ELF-1 (cell line): ENCODE measurements around the gene ABHD4.
A peak's percentile ranks its signal among the peaks of the same experiment; 100 is the strongest.
"Not testable (repeated sequence)": the region's sequence is repeated elsewhere in the genome, so short reads cannot be mapped to it uniquely, and the experiment has no call there.

ENCODE experiments used
- DNase-seq: peaks from one replicate; pipeline ENCODE4 v3.0.0-alpha.2; 2016; ENCODE audit warnings: low read depth, low spot score

Gene ABHD4

DNA sequence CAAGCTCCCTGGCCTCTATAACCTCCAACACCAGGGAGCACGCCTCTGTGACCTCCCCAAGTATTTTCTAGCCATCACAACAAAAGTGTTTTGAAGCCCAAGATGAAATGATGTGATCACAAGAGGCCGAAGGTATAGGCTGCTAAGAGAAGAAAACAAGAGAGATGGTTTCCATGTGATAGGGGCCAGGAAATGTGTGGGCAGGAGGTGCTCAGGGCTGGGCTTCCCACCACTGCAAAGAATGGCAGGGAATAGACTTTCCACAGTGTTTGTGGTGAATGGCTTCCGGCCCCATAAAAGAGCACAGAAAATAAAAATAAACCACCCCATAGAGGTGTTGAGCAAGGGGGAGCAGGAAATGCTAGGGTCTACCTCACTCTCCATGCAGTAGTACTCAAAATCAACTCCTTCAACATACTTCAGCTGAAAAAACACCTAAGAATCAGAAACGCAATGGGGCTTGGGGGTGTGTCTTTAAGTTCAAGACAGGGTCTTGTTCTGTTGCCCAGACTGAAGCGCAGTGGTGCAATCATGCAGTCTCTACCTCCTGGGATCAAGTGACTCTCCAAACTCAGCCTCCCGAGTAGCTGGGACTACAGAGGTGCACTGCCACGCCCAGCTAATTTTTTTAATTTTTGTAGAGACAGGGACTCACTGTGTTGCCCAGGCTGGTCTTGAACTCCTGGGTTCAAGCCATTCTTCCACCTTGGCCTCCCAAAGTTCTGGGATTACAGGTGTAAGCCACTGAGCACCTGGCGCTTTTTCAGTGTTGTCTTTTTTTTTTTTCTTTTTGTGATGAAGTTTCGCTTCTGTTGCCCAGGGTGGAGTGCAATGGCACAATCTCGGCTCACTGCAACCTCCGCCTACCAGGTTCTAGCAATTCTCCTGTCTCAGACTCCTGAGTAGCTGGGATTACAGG, 36.2 kb upstream of the ABHD4 start:
- DNase-seq, result no peak

DNA sequence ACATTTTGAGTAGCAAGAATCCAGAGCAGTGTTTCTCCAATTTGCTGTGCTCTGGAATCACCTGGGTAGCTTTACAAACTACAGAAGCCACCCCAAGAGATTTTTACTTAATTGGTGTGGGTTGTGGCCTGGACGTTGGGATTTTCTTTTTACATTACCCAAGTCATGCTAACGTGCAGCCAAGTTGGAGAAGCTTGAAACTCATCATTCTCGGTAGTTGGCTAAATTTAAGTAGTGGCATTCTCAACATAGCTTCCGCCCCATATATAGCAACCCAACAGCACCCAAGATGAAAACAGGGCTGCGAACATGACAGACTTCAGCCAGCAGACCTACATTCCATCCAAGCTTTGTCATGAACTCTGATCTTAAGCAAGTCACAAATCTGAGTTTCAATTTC, 34.1 kb upstream of the ABHD4 start:
- no peak for DNase-seq

DNA sequence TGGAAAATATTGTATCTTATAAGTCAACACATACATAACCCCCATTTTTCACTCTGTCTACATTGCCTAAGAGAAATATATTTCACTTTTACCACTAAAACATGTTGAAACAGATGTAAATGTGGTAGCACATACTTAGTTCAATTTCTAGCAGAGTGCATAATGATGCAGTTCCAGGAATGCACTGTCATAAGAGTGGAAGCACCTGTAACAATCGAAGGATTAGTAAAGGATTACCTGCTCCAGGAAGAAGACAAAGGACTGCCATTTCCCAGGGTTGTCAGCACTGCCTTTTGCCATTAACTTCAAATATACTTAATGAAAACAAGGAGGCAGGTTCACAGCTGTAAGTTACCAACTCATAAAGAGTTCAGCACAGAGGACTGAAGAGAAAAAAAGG, 33.6 kb upstream of the ABHD4 start:
- no peak for DNase-seq

DNA sequence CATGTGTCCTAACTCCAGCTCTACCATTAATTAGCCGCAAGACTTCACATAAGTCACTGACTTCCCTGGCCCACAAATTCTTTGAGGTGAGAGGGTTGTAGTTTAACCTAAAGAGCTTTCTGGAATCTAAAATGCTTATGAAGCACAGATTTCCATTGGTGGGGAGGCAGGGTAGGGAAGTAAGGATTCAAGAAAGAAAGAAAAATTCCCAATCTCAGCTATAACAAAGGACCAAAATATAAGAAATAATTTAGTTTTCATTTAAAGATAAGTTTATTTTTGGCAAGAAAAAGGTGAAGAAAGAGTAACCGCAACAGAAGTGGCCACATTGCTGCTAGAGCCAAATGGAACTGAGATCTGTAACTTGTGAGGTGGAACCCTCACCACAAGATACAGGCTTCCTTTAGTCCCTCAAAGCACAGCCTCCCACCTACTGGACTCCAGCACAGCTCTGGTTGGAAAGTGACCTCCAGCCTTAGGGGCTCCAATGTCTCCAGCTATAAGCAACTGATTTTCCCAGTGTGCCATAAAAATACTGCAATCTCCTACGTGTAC, 32.6 kb upstream of the ABHD4 start:
- DNase-seq, result no peak

DNA sequence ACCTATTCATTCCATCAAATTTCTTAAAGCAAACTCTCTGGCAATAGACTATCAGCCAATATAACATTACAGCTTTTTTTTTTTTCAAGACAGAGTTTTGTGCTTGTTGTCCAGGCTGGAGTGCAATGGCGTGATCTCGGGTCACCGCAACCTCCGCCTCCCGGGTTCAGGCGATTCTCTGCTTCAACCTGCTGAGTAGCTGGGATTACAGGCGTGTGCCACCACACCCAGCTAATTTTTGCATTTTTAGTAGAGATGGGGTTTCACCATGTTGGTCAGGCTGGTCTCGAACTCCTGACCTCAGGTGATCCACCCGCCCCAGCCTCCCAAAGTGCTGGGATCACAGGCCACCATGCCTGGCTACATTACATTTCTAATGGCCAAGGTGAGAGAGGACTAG, 31.8 kb upstream of the ABHD4 start:
- not testable (repeated sequence) for DNase-seq

DNA sequence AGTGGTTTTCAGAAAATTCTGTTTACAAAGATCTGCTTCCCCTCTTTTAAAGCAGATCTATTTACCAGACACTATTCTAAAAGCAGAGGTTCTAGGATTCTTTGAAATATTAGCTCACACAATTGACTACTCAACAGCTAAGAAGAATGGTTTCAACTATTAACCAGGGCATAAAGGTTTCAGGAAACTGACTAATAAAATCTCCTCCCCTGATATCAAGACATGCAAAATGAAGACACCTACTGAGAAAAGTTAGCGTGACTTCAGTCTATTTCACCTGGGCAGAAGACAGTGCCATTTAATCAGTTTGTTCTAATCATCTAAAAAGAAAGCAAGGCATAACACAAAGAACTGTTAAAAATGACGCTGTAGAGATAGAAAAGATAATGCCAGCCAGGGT, 31.3 kb upstream of the ABHD4 start:
- no peak for DNase-seq

DNA sequence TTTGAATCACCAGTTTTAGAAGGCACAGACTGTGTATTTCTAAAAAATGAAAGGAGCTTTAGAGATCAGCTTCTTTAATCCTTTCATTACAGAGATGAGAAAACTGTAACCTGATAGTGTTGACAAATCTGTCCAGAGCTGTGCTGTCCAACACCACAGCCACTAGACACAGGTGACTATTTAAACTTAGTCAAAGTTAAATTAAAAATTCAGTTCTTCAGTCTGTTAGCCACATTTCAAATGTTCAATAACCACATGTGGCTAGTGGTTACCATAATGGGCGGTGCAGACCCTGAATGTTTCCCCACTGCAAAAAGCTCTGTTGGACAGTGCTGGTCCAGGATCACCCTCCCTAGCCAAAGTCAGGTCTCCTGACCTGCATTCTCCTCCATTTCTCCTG, 30.7 kb upstream of the ABHD4 start:
- DNase-seq, result no peak

DNA sequence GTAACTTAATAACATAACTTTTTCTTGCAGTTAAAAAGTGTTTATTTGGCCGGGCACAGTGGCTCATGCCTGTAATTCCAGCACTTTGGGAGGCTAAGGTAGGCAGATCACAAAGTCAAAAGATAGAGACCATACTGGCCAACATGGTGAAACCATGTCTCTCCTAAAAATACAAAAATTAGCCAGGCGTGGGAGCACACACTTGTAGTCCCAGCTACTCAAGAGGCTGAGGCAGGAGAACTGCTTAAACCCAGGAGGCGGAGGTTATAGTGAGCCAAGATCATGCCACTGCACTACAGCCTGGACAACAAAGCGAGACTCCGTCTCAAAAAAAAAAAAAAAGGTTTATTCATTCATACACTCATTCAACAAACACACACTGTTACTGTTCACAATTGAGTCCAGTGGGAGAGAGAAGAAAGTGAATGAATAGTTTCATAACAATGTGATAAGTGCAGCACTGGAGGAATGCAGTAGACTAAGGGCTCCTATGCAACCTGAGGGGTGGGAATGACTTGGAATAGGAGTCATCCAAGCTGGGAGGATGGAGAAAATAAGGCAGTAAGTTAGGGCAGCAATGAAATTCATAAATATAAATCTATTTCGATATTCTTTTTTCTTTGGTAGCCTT, 28.9 kb upstream of the ABHD4 start:
- DNase-seq, result no peak

DNA sequence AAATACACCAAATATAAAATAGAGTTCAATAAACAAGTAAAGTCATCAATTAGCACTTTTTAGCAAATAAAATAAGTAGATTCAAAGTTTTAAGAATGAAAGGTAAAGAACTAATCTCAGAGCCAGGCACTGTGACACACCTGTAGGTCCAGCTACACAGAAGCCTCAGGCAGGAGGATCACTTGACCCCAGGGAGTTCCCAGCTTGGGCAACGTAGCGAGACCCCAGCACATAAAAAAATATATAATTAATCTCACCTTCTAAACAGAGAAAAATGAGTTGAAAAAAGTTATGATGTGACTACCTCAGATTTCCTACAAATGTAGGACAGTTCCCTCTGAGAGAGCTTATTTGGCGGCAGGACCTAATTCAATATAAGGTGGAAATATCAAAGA, 28.4 kb upstream of the ABHD4 start:
- no peak for DNase-seq

DNA sequence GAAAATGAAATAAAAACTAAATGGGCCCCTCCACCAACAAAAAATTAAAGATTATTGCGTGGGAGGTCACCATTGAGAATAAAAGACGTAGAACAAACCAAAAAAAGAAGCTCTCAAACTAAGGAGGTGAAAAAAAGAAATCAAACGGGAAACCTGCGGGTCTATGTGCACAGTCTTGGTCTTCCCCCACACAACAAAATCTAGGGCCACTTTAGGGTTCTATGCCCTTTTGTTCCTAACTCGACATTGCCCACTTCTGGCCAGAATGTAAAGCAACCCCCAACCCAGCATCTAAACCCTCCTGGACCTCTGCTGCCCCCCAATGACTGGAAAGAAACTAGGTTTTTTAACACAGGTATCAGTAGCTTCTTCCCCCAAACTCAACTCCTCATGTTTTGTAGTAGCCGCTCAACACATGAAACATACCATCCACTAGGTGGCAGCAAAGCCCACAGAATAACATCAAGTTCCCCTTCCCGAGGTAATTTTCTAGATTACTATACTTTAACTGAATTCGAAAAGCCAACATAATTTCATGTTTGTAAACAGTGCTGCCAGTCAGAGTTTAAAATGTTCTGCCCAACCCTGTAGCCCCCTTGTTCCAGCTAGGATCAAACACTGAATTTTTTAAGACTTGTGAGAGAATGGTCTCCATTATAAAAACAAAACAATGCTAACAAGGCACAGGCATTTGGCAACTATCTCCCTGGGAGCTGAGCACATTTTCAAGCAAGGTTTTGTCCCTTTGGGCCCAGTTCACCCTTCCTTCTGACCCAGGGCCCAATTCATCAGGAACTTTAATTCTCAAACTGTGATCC, 27.8 kb upstream of the ABHD4 start:
- peak; percentile 92 for DNase-seq

DNA sequence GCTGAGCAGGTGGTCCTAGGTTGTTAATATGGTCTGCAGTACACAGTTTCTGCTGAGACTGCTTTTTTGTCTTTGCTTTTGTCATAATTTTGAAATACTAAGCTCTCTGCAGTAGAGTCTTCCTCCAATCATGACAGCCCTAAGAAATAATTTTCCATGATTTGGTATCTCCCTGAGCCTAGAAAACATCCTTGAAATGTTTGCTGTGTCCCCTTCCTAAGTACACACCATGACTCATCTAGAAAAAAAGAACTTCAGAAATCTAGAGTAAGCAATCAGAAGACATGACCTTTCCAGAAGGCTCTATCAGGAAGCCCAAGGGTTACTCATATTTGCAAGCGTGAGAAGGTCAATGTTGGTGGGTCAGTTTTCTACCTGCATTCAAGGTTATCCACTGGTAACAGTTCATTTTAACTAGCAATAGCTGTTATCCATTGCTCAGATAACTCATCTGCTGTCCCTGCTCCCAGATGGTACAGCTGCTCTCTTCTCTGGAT, 25.5 kb upstream of the ABHD4 start:
- DNase-seq, result no peak

DNA sequence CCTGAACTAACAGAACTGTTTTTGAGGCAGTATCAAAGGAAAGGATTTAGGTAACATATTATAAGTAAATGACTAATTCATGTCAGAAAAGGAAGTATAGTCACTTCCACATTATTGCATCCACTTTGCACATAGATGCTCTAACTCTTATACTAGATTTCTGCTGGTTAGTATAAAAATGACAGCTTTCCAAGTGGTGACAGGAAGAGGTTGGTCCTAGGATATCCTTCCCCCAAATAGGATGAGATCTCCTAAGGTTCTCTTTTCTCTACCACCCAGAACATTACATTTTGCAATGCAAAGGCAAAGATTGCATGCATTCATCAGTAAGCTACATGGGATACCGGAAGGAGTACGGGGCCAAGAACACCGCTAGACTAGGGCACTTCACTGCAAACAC, 24.3 kb upstream of the ABHD4 start:
- no peak for DNase-seq

DNA sequence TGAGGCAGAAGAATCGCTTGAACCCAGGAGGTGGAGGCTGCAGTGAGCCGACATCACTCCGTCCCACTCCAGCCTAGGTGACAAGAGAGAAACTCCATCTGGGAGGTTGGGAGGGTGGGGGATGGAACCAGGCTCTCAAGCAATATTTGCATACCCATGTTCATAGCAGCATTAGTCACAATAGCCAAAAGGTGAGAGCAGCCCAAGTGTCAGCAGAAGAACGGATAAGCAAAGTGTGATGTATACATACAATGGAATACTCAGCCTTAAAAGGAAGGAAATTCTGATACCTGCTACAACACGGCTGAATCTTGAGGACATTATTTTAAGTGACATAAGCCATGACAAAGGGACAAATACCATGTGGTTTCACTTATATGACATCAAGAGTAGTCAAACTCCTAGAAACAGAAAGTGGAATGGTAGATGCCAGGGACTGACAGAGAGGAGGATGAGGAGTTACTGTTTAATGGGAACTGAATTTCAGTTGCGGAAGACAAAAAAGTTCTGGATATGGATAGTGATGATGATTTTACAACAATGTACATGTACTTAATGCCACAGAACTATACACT, 20.7 kb upstream of the ABHD4 start:
- DNase-seq, result no peak

DNA sequence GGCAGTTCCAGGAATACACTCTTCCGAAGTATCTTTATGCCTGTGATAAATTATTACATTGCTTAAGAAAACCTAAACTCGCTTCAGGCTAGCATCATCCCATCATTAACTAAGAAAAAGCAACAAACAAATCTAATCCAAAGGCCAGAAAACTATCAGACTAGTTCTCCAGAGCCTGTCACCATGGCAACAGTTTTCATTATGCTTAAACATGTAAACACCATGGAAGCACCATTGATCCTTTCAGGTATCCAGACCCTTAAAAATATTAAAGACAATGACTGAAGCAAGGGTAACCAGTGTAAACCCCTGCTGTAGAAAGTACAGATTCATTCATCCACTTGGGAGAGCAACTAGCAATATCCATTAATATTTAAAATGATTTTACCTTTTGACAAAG, 18.9 kb upstream of the ABHD4 start:
- no peak for DNase-seq

DNA sequence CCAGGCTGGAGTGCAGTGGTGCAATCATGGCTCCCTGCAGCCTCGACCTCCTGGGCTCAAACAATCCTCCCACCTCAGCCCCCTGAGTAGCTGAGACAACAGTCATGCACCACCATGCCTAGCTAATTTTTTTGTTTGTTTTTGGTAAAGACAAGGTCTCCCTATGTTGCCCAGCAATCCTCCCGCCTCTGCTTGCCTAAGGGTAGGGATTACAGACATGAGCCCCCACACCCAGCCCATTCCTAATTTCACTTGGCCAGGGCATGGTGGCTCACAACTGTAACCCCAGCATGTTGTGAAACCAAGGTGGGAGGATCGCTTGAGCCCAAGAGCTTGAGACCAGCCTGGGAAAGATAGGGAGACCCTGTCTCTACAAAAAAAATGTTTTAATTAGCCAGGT, 18.2 kb upstream of the ABHD4 start:
- no peak for DNase-seq

DNA sequence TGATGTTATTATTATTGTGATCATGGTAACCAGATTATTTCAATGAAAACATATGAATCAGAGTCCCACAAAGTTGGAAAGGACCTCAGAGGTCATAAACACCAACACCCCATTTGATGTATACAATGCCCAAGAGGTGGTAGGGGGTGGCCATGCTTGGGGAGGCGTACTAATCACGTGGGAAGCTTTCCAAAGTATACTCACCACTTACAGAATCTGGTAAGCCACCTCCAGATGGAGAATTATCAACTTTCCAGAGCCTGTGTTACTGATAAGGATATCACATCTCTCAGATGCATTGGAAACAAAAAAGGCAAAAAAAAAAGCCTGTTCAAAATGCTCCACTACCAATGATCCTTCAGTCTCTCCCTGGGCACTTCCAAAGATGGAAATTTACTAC, 17.5 kb upstream of the ABHD4 start:
- no peak for DNase-seq

DNA sequence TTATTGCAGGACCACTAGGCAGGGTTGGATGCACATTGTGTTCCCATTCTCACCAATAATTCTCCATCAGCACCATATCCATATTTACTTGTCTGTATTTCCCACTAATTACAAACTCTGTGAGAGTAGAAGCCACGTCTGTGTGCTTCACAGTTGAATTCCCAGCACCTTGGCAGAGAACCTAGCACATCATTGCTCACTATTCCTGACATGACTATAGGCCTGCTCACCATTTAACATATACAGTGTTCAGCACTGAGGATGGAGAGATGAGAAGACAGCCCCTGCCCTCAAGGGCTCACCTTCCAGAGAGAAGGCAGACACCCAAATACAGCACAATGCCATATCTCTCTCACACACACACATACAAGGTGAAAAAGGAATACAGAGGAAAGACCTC, 14.1 kb upstream of the ABHD4 start:
- DNase-seq, result no peak

DNA sequence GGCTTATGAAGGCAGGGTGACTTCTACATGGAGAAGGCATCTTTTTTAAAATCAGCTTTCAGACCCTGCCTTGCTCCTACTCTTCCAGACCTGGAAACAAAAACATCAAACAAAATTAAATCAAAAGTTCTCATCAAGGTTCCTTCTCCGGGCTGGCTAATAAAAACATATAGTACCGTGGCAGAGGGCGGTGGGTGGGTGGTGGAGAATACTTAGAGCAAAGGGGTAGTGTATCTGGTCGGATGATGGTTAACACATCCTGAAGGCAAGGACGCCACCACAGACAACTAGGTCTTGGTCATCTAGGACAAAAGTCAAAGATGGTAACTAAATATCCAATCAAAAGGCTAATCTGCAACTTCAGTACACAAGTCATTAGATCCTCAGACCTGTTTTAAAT, 10.9 kb upstream of the ABHD4 start:
- no peak for DNase-seq

DNA sequence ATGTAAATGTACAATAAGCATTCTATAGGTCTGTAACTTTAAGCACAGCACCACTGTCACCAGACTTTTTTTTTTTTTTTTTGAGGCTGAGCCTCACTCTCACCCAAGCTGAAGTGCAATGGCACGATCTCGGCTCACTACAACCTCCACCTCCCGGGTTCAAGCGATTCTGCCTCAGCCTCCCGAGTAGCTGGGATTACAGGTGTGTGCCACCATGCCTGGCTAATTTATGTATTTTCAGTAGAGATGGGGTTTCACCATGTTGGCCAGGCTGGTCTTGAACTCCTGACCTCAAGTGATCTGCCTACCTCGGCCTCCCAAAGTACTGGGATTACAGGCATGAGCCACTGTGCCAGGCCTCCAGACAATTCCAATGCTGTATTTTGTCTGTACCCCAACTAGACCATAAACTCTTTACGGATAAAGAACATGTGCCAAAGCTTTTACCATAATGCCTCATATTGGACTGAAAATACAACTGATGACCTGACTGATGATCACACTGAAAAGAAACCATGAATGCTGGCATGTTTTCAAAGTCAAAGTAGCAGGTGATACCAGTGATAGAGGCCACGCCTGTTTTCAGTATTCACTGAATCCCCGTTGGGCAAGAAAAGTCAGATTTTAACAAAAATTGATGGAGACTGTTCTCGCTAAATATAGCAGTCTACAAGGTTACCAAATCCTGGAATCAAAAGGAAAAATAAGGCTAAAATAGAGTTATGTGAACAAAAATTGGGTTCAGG, 10.2 kb upstream of the ABHD4 start:
- DNase-seq, result not testable (repeated sequence)

DNA sequence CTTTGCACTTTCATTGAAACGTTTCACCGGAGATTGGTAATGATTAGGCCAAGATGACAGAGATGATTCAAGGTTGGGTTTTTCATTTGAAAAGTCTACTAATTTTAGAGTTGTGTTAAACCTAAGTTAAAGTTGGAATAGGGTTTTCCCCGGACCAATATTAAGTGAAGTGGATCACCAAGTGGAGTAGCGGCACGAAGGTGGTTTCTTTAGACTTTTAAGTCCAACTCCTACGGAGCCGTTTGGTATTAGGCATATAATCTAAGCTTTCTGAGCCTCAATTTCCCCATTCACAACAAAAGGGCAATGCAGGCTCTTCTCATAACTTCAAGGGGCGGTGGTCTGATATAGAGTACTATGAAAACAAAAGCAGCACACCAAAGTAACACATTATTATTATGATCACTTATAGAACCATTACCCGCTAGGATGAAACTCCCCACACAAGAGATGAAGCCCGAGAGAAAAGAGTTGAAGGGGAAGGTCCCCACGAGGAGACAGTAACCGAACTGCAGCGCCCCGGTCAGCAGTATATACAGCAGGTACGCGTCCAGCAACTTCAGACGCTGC, 9.5 kb upstream of the ABHD4 start:
- DNase-seq, result no peak
